ENCODE results near the gene TMEM190. TPM values are rescaled to one million over a fixed set of nuclear protein-coding genes. Genes with fewer than 3 reads are reported as not detected.

The TMEM190 gene
- total and polyA plus RNA-seq, 2 of the 8 experiments (the other 6 are each of a cell fraction or from before 2014, with no cell fraction given): 1.6 TPM; not detected in 1

DNA sequence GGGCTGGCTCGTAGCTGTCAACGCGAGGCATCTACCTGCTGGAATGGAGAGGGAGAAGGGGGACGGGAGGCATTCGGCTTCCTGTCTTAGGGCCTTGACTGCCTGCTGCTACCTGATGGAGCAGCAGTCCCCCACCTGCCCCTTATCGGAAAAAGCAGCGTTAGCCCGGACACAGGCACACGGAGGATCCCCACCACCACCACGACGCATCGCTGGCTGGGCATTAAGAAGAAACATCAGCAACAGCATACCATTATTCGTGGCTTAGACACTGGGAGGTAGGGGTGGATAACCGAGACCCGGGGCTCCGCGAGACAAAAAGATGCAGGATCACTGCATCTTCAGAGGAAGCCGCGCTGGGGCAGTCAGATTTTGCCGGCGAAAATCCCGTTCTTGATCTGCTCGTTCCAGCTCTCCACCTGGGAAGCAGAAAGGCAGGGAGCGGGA is 23.2 kb upstream of the TMEM190 start (continued):
- 0 out of 2 replicates have a peak, but pooled peaks have one; percentile 26 for TF ChIP-seq POLR2AphosphoS5 (IDR thresholded peaks at IDR 0.05; ENCODE audit: low read depth, low read length)
- no peak for TF ChIP-seq SAP30 (IDR thresholded peaks at IDR 0.05; ENCODE audit: insufficient read depth, insufficient replicate concordance, low read length)
